GM12878 (cell line): ENCODE data around the gene LEF1. TPM values are rescaled to one million over a fixed set of nuclear protein-coding genes. Genes with fewer than 3 reads are reported as not detected.

Experiments
- ATAC-seq: fragments of 200-7000 bp; cut with Tn5 transposase; 3 replicates; pipeline ENCODE4 v1.9.1; 2020; ENCODE audit warnings: mild to moderate bottlenecking, moderate library complexity
- BruUV-seq: library from RNA; stranded (reverse); fragments of 400-500 nt; replicated peaks from 2 replicates; lab custom pipeline; 2021; lab: Mats Ljungman, UMichigan
- CTCF ChIA-PET: fragments of 300-600 bp; sonication (Branson Sonifier 250); formaldehyde crosslinking; extraction: SDS; loops from one replicate; lab custom pipeline; 2021; ENCODE audit warnings: inconsistent platforms; lab: Yijun Ruan, JAX
- POLR2A ChIA-PET: fragments of 350-600 bp; formaldehyde crosslinking; extraction: SDS; loops from one replicate; lab custom pipeline; 2021; ENCODE audit warnings: inconsistent platforms; lab: Charles Lee
- RAD21 ChIA-PET: fragments of 300-600 bp; sonication (Branson Sonifier 250); formaldehyde crosslinking; loops from one replicate; lab custom pipeline; 2023; ENCODE audit warnings: antibody characterized with exemption; ENCODE audit not compliant: unreplicated experiment; lab: Charles Lee
- SMC1A ChIA-PET: fragments of 300-600 bp; sonication (Branson Sonifier 250); formaldehyde crosslinking; loops from one replicate; lab custom pipeline; 2023; ENCODE audit not compliant: unreplicated experiment, uncharacterized antibody; lab: Charles Lee
- DNase-seq: peaks from one replicate; pipeline ENCODE4 v3.0.0-alpha.2; 2011; ENCODE audit warnings: low read depth, low spot score
- FAIRE-seq: peaks from 3 replicates; lab custom pipeline; 2011; peaks lifted over from hg19 to GRCh38; lab: Jason Lieb, UNC
- H2AFZ ChIP-seq: 2 replicates; pipeline ENCODE4 v1.6.0; 2011; ENCODE audit warnings: low read depth, low read length, control low read depth; ENCODE audit not compliant: control insufficient read depth
- H3K27ac ChIP-seq: 2 replicates; pipeline ENCODE4 v1.5.1; 2011; ENCODE audit warnings: control low read depth; ENCODE audit not compliant: control insufficient read depth, insufficient read depth
- H3K27me3 ChIP-seq, 2 experiments: replicated peaks in 1 of 2; 2 replicates each; pipeline versions ENCODE4 v1.6.0 to v1.6.1; 2011; ENCODE audit warnings: low read length in 1 of 2; ENCODE audit not compliant: control insufficient read depth in 2 of 2, insufficient read depth in 2 of 2
- H3K36me3 ChIP-seq, 2 experiments: 2 replicates each; pipeline ENCODE4 v1.5.1; 2011; ENCODE audit warnings: low read length in 1 of 2; ENCODE audit not compliant: control insufficient read depth in 2 of 2, insufficient read depth in 2 of 2
- H3K4me1 ChIP-seq: 2 replicates; pipeline ENCODE4 v1.6.1; 2011; ENCODE audit warnings: mild to moderate bottlenecking, low read length, moderate library complexity, mixed read lengths; ENCODE audit not compliant: control insufficient read depth, insufficient read depth
- H3K4me2 ChIP-seq: 2 replicates; pipeline ENCODE4 v1.6.0; 2011; ENCODE audit warnings: control low read depth; ENCODE audit not compliant: control insufficient read depth, insufficient read depth
- H3K4me3 ChIP-seq: fragments of 200-600 bp; sonication (generic); 2 replicates; pipeline ENCODE4 v1.5.1; 2016
- H3K79me2 ChIP-seq: 2 replicates; pipeline ENCODE4 v1.6.0; 2011; ENCODE audit warnings: low read length; ENCODE audit not compliant: control insufficient read depth, insufficient read depth
- H3K9ac ChIP-seq: 2 replicates; pipeline ENCODE4 v1.8.0; 2011; ENCODE audit warnings: low read length, control low read depth, mixed read lengths; ENCODE audit not compliant: control insufficient read depth, insufficient read depth
- H3K9me3 ChIP-seq: replicated peaks from 3 replicates; pipeline ENCODE4 v1.5.1; 2011; ENCODE audit warnings: mild to moderate bottlenecking, low read length; ENCODE audit not compliant: control insufficient read depth, insufficient read depth
- H4K20me1 ChIP-seq: 2 replicates; pipeline ENCODE4 v1.6.0; 2011; ENCODE audit not compliant: control insufficient read depth, insufficient read depth
- ATF3 ChIP-seq: IDR thresholded peaks from 2 replicates; pipeline ENCODE4 v1.6.1; 2011; ENCODE audit warnings: low read depth, mild to moderate bottlenecking, low read length, moderate library complexity, borderline replicate concordance; ENCODE audit errors: extremely low read depth
- BMI1 ChIP-seq: fragments of 450-650 bp; IDR thresholded peaks from 2 replicates; pipeline ENCODE4 v1.6.1; 2016; ENCODE audit warnings: mild to moderate bottlenecking, moderate library complexity, borderline replicate concordance
- E4F1 ChIP-seq: fragments of 450-650 bp; IDR thresholded peaks from 2 replicates; pipeline ENCODE4 v1.6.1; 2018; ENCODE audit warnings: borderline replicate concordance, mild to moderate bottlenecking; ENCODE audit not compliant: partially characterized antibody
- REST ChIP-seq: IDR thresholded peaks from 2 replicates; pipeline ENCODE4 v1.6.1; 2012; ENCODE audit warnings: mild to moderate bottlenecking, low read depth, low read length
- STAT3 ChIP-seq: IDR thresholded peaks from 2 replicates; pipeline ENCODE4 v1.6.1; 2011; ENCODE audit warnings: low read depth, low read length, improper control_type of control experiment
- SUPT20H ChIP-seq: IDR thresholded peaks from 2 replicates; pipeline ENCODE4 v1.6.1; 2011; ENCODE audit warnings: low read depth, mild to moderate bottlenecking, low read length, moderate library complexity, borderline replicate concordance; ENCODE audit not compliant: control insufficient read depth
- TCF12 ChIP-seq: IDR thresholded peaks from 2 replicates; pipeline ENCODE4 v1.6.1; 2011; ENCODE audit warnings: low read depth, mild to moderate bottlenecking, low read length
- ZNF592 ChIP-seq: fragments of 450-650 bp; IDR thresholded peaks from 2 replicates; pipeline ENCODE4 v1.6.1; 2017; ENCODE audit warnings: mild to moderate bottlenecking, moderate library complexity
- WGBS: methylation state at CpG from one replicate; pipeline ENCODE4 v1.1.6; 2016; ENCODE audit warnings: low lambda C conversion rate; ENCODE audit not compliant: insufficient replicate concordance, insufficient coverage; ENCODE audit errors: missing lambda C conversion rate; 5-methylcytosine and 5-hydroxymethylcytosine counted together
- in situ Hi-C: fragments of 300-500 bp; cut with MboI; formaldehyde crosslinking; loops from 9 replicates; pipeline ENCODE4 v1.14.3; 2018; ENCODE audit warnings: mixed read lengths
- intact Hi-C: fragments of 100-400 bp; cut with micrococcal nuclease; formaldehyde crosslinking; loops from one replicate; pipeline ENCODE4 v1.14.2; 2022; ENCODE audit not compliant: unreplicated experiment
- polyA plus RNA-seq, 11 experiments: library from polyadenylated mRNA; depleted of rRNA in 4 of 11; unstranded in 6 of 11; stranded (reverse) in 5 of 11; fragments of >200 nt; fragmentation: Nextera tagmentation in 4 of 11; fragmentation: Illumina TruSeq in 1 of 11; extraction: Ambion mirVana in 4 of 11; extraction: Trizol in 1 of 11; gene quantifications; 1 replicate in 1 of 11; 2 replicates in 10 of 11; pipeline versions ENCODE4 v1.2.1 to v1.2.3, GENCODE V29; 2011 to 2016; ENCODE audit warnings: inconsistent platforms in 2 of 11, missing spikeins in 2 of 11, low read depth in 1 of 11
- total RNA-seq, 4 experiments: library from RNA; depleted of rRNA in 3 of 4; stranded (reverse); fragments of >200 nt in 3 of 4; fragmentation: Illumina TruSeq in 1 of 4; extraction: Trizol in 1 of 4; gene quantifications; 2 replicates each; pipeline versions ENCODE4 v1.2.1 to v1.2.3, GENCODE V29; 2013 to 2021

Gene LEF1
- total and polyA plus RNA-seq, 10 of the 15 experiments (the other 5 are each of a cell fraction or from before 2014, with no cell fraction given): 10.2 to 38.1 (median 19.5) TPM

GRCh38 chr4:108047199-108047598 is 121.5 kb downstream of the LEF1 start (continued):
- TF ChIP-seq ZNF592 (no peak), E4F1 (no peak), STAT3 (no peak)

GRCh38 chr4:108045687-108046024 is 123.1 kb downstream of the LEF1 start:
- FAIRE-seq (no peak), DNase-seq (no peak), ATAC-seq (no peak)
- no peak overlapping the region for H3K4me3 ChIP-seq
- no peaks in the 10 kb centered on the region for H4K20me1 ChIP-seq
- WGBS: 67% methylated on average over 3 of the region's 3 CpGs
- H3K27me3 ChIP-seq: no peaks in the 10 kb centered on the region
- no peaks in the 10 kb centered on the region for H3K9me3 ChIP-seq
- in situ Hi-C loops (no loop called here), intact Hi-C loops (no loop called here)
- BruUV-seq: no TSS peak
- H3K4me1 ChIP-seq: no peaks in the 10 kb centered on the region
- H2AFZ ChIP-seq: no peak overlapping the region
- H3K9ac ChIP-seq: no peak overlapping the region
- H3K36me3 ChIP-seq: no peaks in the 10 kb centered on the region
- H3K27ac ChIP-seq: no peak overlapping the region
- ChIA-PET SMC1A (interaction anchor here (1.4 kb wide), 1 partner anchor 110 kb away, joined by 4 read pairs; no protein-coding TSS in a partner anchor), CTCF (interaction anchor here (0.9 to 1.1 kb wide), 2 partner anchors 14 to 27 kb away, joined by 3 read pairs; no protein-coding TSS in a partner anchor), RAD21 (no interaction called here), POLR2A (interaction anchor here (0.5 kb wide), 1 partner anchor 193 kb away, joined by 4 read pairs; no protein-coding TSS in a partner anchor)
- H3K4me2 ChIP-seq: no peak overlapping the region
- no peaks in the 10 kb centered on the region for H3K79me2 ChIP-seq
- no peak for TF ChIP-seq TCF12
- no peak for TF ChIP-seq ATF3
- TF ChIP-seq REST: no peak
- TF ChIP-seq STAT3: no peak
- TF ChIP-seq BMI1: no peak
- TF ChIP-seq SUPT20H: no peak
